22Rv1 (cell line): Measurements from ENCODE around the gene PIGZ.

Experiments used
- ZFX ChIP-seq: fragments of 450-650 bp; IDR thresholded peaks from 2 replicates; pipeline ENCODE4 v1.6.1; 2017; ENCODE audit warnings: antibody characterized with exemption, borderline replicate concordance
- TF ChIP-seq, protein P1 (sequence below): fragments of 450-650 bp; IDR thresholded peaks from 2 replicates; pipeline ENCODE4 v1.5.1; 2017; ENCODE audit warnings: mild to moderate bottlenecking

DNA sequence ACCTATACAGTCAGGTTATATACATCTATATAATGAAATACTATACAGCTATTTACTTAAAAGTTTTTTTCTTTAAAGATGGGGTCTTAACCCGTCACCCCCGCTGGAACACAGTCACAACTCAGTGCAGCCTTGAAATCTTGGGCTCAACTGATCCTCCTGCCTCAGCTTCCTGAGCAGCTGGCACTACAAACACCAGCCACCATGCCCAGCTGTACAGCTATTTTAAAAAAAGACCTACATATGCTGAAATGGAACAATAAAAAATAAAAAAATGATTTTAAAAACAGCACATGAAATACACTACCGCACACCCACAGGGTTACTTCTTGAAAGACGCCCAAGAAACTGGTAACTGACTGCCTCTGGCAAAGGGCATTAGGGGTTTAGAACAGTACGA lies 30.1 kb downstream of the PIGZ start:
- TF ChIP-seq, protein P1, sequence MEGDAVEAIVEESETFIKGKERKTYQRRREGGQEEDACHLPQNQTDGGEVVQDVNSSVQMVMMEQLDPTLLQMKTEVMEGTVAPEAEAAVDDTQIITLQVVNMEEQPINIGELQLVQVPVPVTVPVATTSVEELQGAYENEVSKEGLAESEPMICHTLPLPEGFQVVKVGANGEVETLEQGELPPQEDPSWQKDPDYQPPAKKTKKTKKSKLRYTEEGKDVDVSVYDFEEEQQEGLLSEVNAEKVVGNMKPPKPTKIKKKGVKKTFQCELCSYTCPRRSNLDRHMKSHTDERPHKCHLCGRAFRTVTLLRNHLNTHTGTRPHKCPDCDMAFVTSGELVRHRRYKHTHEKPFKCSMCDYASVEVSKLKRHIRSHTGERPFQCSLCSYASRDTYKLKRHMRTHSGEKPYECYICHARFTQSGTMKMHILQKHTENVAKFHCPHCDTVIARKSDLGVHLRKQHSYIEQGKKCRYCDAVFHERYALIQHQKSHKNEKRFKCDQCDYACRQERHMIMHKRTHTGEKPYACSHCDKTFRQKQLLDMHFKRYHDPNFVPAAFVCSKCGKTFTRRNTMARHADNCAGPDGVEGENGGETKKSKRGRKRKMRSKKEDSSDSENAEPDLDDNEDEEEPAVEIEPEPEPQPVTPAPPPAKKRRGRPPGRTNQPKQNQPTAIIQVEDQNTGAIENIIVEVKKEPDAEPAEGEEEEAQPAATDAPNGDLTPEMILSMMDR = no peak
- TF ChIP-seq ZFX = no peak
